Fibroblast of lung (primary cell): ENCODE results near the gene PDCD7. TPM values are rescaled to one million over a fixed set of nuclear protein-coding genes. Genes with fewer than 3 reads are reported as not detected.
"Not testable (repeated sequence)": the region's sequence is repeated elsewhere in the genome, so short reads cannot be mapped to it uniquely, and the experiment has no call there.

Source experiments
- DNase-seq, 2 donors: peaks; one replicate each; pipeline versions ENCODE4 v3.0.0 to v3.0.0-alpha.2; 2010; ENCODE audit warnings: low read depth in 2 of 2
- H2AFZ ChIP-seq: 2 replicates; pipeline ENCODE4 v1.5.1; 2012; ENCODE audit warnings: low read length, control low read depth, inconsistent platforms
- H3K27ac ChIP-seq: 2 replicates; pipeline ENCODE4 v1.5.1; 2011; ENCODE audit warnings: low read length, control low read depth; ENCODE audit not compliant: insufficient read depth
- H3K27me3 ChIP-seq: 2 replicates; pipeline ENCODE4 v1.5.1; 2011; ENCODE audit warnings: mild to moderate bottlenecking, low read length; ENCODE audit not compliant: control insufficient read depth, insufficient read depth
- H3K36me3 ChIP-seq: 2 replicates; pipeline ENCODE4 v1.5.1; 2011; ENCODE audit warnings: low read length; ENCODE audit not compliant: control insufficient read depth, insufficient read depth
- H3K4me1 ChIP-seq: 2 replicates; pipeline ENCODE4 v1.5.1; 2011; ENCODE audit warnings: low read length; ENCODE audit not compliant: control insufficient read depth, insufficient read depth; ENCODE audit errors: extremely low read depth
- H3K4me2 ChIP-seq: 2 replicates; pipeline ENCODE4 v1.5.1; 2011; ENCODE audit warnings: low read length, control low read depth; ENCODE audit not compliant: insufficient read depth; ENCODE audit errors: extremely low read depth
- H3K4me3 ChIP-seq, 4 experiments: fragments of 200-600 bp in 1 of 4; sonication (generic) in 1 of 4; replicated peaks in 1 of 4; 2 replicates each; pipeline ENCODE4 v1.5.1; 2011 to 2016; ENCODE audit warnings: low read length in 4 of 4, low read depth in 3 of 4, mild to moderate bottlenecking in 3 of 4, control low read depth in 2 of 4, inconsistent platforms in 1 of 4, mixed read lengths in 1 of 4; ENCODE audit not compliant: insufficient read depth in 1 of 4; ENCODE audit errors: control extremely low read depth in 1 of 4
- H3K79me2 ChIP-seq: 2 replicates; pipeline ENCODE4 v1.5.1; 2012; ENCODE audit warnings: mild to moderate bottlenecking, low read length, inconsistent platforms; ENCODE audit not compliant: control insufficient read depth, insufficient read depth
- H3K9ac ChIP-seq: 2 replicates; pipeline ENCODE4 v1.5.1; 2011; ENCODE audit warnings: mild to moderate bottlenecking, low read length, control low read depth; ENCODE audit not compliant: insufficient read depth
- H3K9me3 ChIP-seq: 2 replicates; pipeline ENCODE4 v1.5.1; 2012; ENCODE audit warnings: low read depth, low read length; ENCODE audit not compliant: control insufficient read depth, insufficient read depth
- H4K20me1 ChIP-seq: 2 replicates; pipeline ENCODE4 v1.5.1; 2011; ENCODE audit warnings: low read length; ENCODE audit not compliant: control insufficient read depth, insufficient read depth; ENCODE audit errors: extremely low read depth
- CTCF ChIP-seq, 2 donors: IDR thresholded peaks in 1 of 2; conservative IDR thresholded peaks in 1 of 2; 1 replicate in 1 of 2; 2 replicates in 1 of 2; pipeline ENCODE4 v1.5.1; 2011 to 2012; ENCODE audit warnings: low read length in 2 of 2, control low read depth in 1 of 2, inconsistent platforms in 1 of 2, low read depth in 1 of 2, mild to moderate bottlenecking in 1 of 2
- EZH2 ChIP-seq: IDR thresholded peaks from 2 replicates; pipeline ENCODE4 v1.5.1; 2012; ENCODE audit warnings: low read length, control low read depth, mild to moderate bottlenecking; ENCODE audit errors: missing control alignments
- polyA plus RNA-seq, 2 donors: library from polyadenylated mRNA; depleted of rRNA in 1 of 2; stranded (reverse) in 1 of 2; unstranded in 1 of 2; fragments of >200 nt; gene quantifications; 2 replicates each; pipeline ENCODE4 v1.2.1, GENCODE V29; 2011 to 2012; ENCODE audit warnings: missing spikeins in 1 of 2
- total RNA-seq: library from RNA; depleted of rRNA; stranded (reverse); fragments of >200 nt; gene quantifications from 2 replicates; pipeline ENCODE4 v1.2.1, GENCODE V29; 2014

PDCD7 gene
- total and polyA plus RNA-seq, 2 donors (not counting 1 experiment from before 2014, with no cell fraction given), result 17.0 to 21.7 TPM

DNA sequence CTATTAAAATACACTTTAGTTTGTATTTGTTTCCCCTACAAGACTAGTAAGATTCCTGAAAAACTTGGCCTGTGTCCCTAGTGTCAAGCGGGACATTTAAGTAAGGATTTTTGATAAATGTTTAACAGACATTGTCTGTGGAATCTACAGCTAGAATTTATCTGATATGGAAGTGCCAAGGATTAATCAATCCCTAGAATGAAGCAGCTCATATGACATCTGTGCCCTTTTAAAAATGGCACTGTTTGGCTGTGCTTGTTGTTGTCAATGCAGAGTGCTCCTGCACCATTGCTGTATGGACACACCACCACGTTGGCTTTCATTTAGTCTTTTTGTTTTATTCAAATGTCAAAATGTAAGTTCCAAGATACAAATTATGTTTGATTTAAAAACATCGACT lies 14.3 kb upstream of the PDCD7 start:
- TF ChIP-seq CTCF (conservative IDR thresholded peaks at IDR 0.05 in 1 of 2, IDR thresholded peaks at IDR 0.05 in 1 of 2; ENCODE audit: low read depth in 1 of 2, low read length in 2 of 2), result no peak
- no peak for TF ChIP-seq EZH2
- no peaks in the 10 kb centered on the region for H3K4me1 ChIP-seq
- no peak for DNase-seq

GRCh38 chr15:65146438-65146837 lies 12.8 kb upstream of the PDCD7 start:
- no peaks in the 10 kb centered on the region for H4K20me1 ChIP-seq
- DNase-seq, result no peak
- no peaks in the 10 kb centered on the region for H3K27me3 ChIP-seq
- no peak overlapping the region for H3K9ac ChIP-seq
- H3K4me1 ChIP-seq, result no peaks in the 10 kb centered on the region
- H3K36me3 ChIP-seq, result no peaks in the 10 kb centered on the region
- H3K27ac ChIP-seq, result no peak overlapping the region
- H3K4me2 ChIP-seq, result no peak overlapping the region
- TF ChIP-seq EZH2 (no peak), CTCF (conservative IDR thresholded peaks at IDR 0.05 in 1 of 2, IDR thresholded peaks at IDR 0.05 in 1 of 2; ENCODE audit: low read depth in 1 of 2, low read length in 2 of 2) (no peak)
- H3K79me2 ChIP-seq, result no peaks in the 10 kb centered on the region
- H3K4me3 ChIP-seq, result no peak overlapping the region
- H3K9me3 ChIP-seq, result no peaks in the 10 kb centered on the region
- H2AFZ ChIP-seq, result no peak overlapping the region

More for the DNA sequence above, 14.3 kb upstream of the PDCD7 start:
- Histone ChIP-seq H3K36me3 (peaks cover 1% of the 10 kb centered on the region), H3K79me2 (no peaks in the 10 kb centered on the region), H3K9ac (no peak overlapping the region), H4K20me1 (no peaks in the 10 kb centered on the region), H3K27ac (no peak overlapping the region), H3K4me2 (no peak overlapping the region), H2AFZ (no peak overlapping the region), H3K27me3 (no peaks in the 10 kb centered on the region), H3K4me3 (no peak overlapping the region), H3K9me3 (no peaks in the 10 kb centered on the region)

GRCh38 chr15:65138631-65139030 lies 5.0 kb upstream of the PDCD7 start:
- H3K9me3 ChIP-seq, H3K4me1 ChIP-seq, H3K27ac ChIP-seq, H3K36me3 ChIP-seq, H3K79me2 ChIP-seq, DNase-seq, H2AFZ ChIP-seq, H3K4me2 ChIP-seq, H3K9ac ChIP-seq, H4K20me1 ChIP-seq, H3K27me3 ChIP-seq, H3K4me3 ChIP-seq: not testable (repeated sequence)

DNA sequence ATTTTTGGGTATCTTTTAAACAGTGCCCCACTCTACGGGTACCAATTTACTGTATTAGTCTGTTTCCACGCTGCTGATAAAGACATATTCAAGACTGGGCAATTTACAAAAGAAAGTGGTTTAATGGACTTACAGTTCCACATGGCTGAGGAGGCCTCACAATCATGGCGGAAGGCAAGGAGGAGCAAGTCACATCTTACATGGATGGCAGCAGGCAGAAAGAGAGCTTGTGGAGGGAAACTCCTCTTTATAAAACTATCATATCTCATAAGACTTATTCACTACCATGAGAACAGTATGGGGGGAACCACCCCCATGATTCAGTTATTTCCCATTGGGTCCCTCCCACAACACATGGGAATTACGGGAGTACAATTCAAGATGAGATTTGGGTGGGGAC lies 4.3 kb upstream of the PDCD7 start:
- H3K4me2 ChIP-seq, H3K9me3 ChIP-seq, H3K36me3 ChIP-seq, H3K27me3 ChIP-seq, H3K4me1 ChIP-seq, H3K9ac ChIP-seq, H3K79me2 ChIP-seq, H3K4me3 ChIP-seq, H4K20me1 ChIP-seq, H2AFZ ChIP-seq, H3K27ac ChIP-seq, DNase-seq: not testable (repeated sequence)

DNA sequence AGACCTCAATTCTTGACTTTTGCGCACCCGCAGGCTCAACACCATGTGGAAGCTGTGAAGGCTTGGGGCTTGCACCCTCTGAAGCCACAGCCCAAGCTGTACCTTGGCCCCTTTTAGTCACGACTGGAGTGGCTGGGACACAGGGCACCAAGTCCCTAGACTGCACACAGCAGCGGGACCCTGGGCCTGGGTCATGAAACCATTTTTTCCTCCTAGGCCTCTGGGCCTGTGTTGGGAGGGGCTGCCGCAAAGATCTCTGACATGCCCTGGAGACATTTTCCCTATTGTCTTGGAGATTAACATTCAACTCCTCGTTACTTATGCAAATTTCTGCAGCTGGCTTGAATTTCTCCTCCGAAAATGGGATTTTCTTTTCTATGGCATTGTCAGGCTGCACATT lies 3.5 kb upstream of the PDCD7 start:
- not testable (repeated sequence) for H3K27ac ChIP-seq, H3K4me2 ChIP-seq, H4K20me1 ChIP-seq, H2AFZ ChIP-seq, DNase-seq, H3K36me3 ChIP-seq, H3K4me3 ChIP-seq, H3K4me1 ChIP-seq, H3K9me3 ChIP-seq, H3K27me3 ChIP-seq, H3K9ac ChIP-seq, H3K79me2 ChIP-seq
